Smooth muscle cell (in vitro differentiated cells): ENCODE data around the gene BMI1. TPM values are rescaled to one million over a fixed set of nuclear protein-coding genes. Genes with fewer than 3 reads are reported as not detected.

Source experiments
- DNase-seq: peaks from one replicate; lab custom pipeline; 2025; ENCODE audit not compliant: unreplicated experiment; lab: John Stamatoyannopoulos, UW
- H2AFZ ChIP-seq: fragments of 200-600 bp; sonication (generic); 2 replicates; pipeline ENCODE4 v1.6.0; 2016; ENCODE audit warnings: antibody characterized with exemption, low read depth, mild to moderate bottlenecking
- H3F3A ChIP-seq: fragments of 200-600 bp; sonication (generic); 2 replicates; pipeline ENCODE4 v1.6.0; 2017; ENCODE audit warnings: antibody characterized with exemption, low read depth
- H3K27ac ChIP-seq: fragments of 200-600 bp; sonication (generic); 2 replicates; pipeline ENCODE4 v1.5.1; 2016; ENCODE audit warnings: low read depth, mild to moderate bottlenecking
- H3K27me3 ChIP-seq: fragments of 200-600 bp; sonication (generic); 2 replicates; pipeline ENCODE4 v1.6.1; 2016; ENCODE audit warnings: low read depth, mild to moderate bottlenecking
- H3K36me3 ChIP-seq: fragments of 200-600 bp; sonication (generic); 2 replicates; pipeline ENCODE4 v1.5.1; 2016; ENCODE audit warnings: low read depth
- H3K4me1 ChIP-seq: fragments of 200-600 bp; sonication (generic); 2 replicates; pipeline ENCODE4 v1.5.1; 2016; ENCODE audit warnings: low read depth
- H3K4me2 ChIP-seq: fragments of 200-600 bp; sonication (generic); 2 replicates; pipeline ENCODE4 v1.6.0; 2016; ENCODE audit warnings: mild to moderate bottlenecking
- H3K4me3 ChIP-seq: fragments of 200-600 bp; sonication (generic); 2 replicates; pipeline ENCODE4 v1.5.1; 2016; ENCODE audit warnings: mild to moderate bottlenecking
- H3K79me2 ChIP-seq: fragments of 200-600 bp; sonication (generic); 2 replicates; pipeline ENCODE4 v1.6.0; 2016; ENCODE audit warnings: low read depth, mild to moderate bottlenecking
- H3K9ac ChIP-seq: fragments of 200-600 bp; sonication (generic); 2 replicates; pipeline ENCODE4 v1.6.0; 2016; ENCODE audit warnings: low read depth
- H3K9me3 ChIP-seq: fragments of 200-600 bp; sonication (generic); replicated peaks from 2 replicates; pipeline ENCODE4 v1.5.1; 2016; ENCODE audit warnings: low read depth
- H4K20me1 ChIP-seq: fragments of 200-600 bp; sonication (generic); 2 replicates; pipeline ENCODE4 v1.6.0; 2016; ENCODE audit warnings: low read depth
- CTCF ChIP-seq: fragments of 200-600 bp; sonication (generic); IDR thresholded peaks from 2 replicates; pipeline ENCODE4 v1.5.1; 2017; ENCODE audit warnings: borderline replicate concordance, mild to moderate bottlenecking, antibody characterized with exemption; ENCODE audit not compliant: insufficient read depth, poor library complexity, severe bottlenecking
- WGBS: methylation state at CpG from one replicate; pipeline ENCODE4 v1.1.7; 2016; ENCODE audit warnings: low lambda C conversion rate; 5-methylcytosine and 5-hydroxymethylcytosine counted together
- polyA plus RNA-seq: library from polyadenylated mRNA; unstranded; fragments of >200 nt; fragmentation: Nextera tagmentation; extraction: Ambion mirVana; gene quantifications from 2 replicates; pipeline ENCODE4 v1.2.1, GENCODE V29; 2016
- total RNA-seq: library from RNA; depleted of rRNA; stranded (reverse); fragments of >200 nt; gene quantifications from 2 replicates; pipeline ENCODE4 v1.2.3, GENCODE V29; 2014

Gene BMI1
- total and polyA plus RNA-seq, 2 experiments from 2014 or later = 11.4 to 34.5 TPM

GRCh38 chr10:22365644-22366434 lies 44.9 kb downstream of the BMI1 start:
- H3K27me3 ChIP-seq = no peaks in the 10 kb centered on the region
- WGBS = 79% methylated on average over 4 of the region's 4 CpGs
- TF ChIP-seq CTCF = no peak
- H3K36me3 ChIP-seq = no peaks in the 10 kb centered on the region
- H4K20me1 ChIP-seq = no peaks in the 10 kb centered on the region
- H2AFZ ChIP-seq = no peak overlapping the region
- H3K9me3 ChIP-seq = no peaks in the 10 kb centered on the region
- no peak overlapping the region for H3K27ac ChIP-seq
- no peak overlapping the region for H3K4me3 ChIP-seq
- H3F3A ChIP-seq = no peaks in the 10 kb centered on the region
- H3K4me2 ChIP-seq = no peak overlapping the region
- H3K79me2 ChIP-seq = no peaks in the 10 kb centered on the region
- DNase-seq = no peak
- H3K4me1 ChIP-seq = no peaks in the 10 kb centered on the region
- H3K9ac ChIP-seq = no peak overlapping the region

- H3K79me2 ChIP-seq = no peaks in the 10 kb centered on the region
- no peaks in the 10 kb centered on the region for H3K27me3 ChIP-seq
- H3K9ac ChIP-seq = no peak overlapping the region
- no peaks in the 10 kb centered on the region for H3K36me3 ChIP-seq
- H3K9me3 ChIP-seq = no peaks in the 10 kb centered on the region
- no peak overlapping the region for H3K4me2 ChIP-seq
- no peaks in the 10 kb centered on the region for H3K4me1 ChIP-seq
- DNase-seq = no peak
- H3K4me3 ChIP-seq = no peak overlapping the region
- no peaks in the 10 kb centered on the region for H4K20me1 ChIP-seq
- no peak overlapping the region for H2AFZ ChIP-seq
- no peak for TF ChIP-seq CTCF
- H3F3A ChIP-seq = no peaks in the 10 kb centered on the region
- no peak overlapping the region for H3K27ac ChIP-seq
Measured at GRCh38 chr10:22366435-22366703, 45.5 kb downstream of the BMI1 start.

GRCh38 chr10:22366771-22367170 lies 45.9 kb downstream of the BMI1 start:
- WGBS = 42% methylated on average over 2 of the region's 2 CpGs
- no peak overlapping the region for H2AFZ ChIP-seq

More at GRCh38 chr10:22366771-22367170, 45.9 kb downstream of the BMI1 start:
- Histone ChIP-seq H3K9ac (no peak overlapping the region), H3K27me3 (no peaks in the 10 kb centered on the region), H3K9me3 (no peaks in the 10 kb centered on the region), H3K4me3 (no peak overlapping the region), H3K27ac (no peak overlapping the region), H3K4me2 (no peak overlapping the region), H3K79me2 (no peaks in the 10 kb centered on the region), H3F3A (no peaks in the 10 kb centered on the region), H3K36me3 (no peaks in the 10 kb centered on the region), H4K20me1 (no peaks in the 10 kb centered on the region), H3K4me1 (no peaks in the 10 kb centered on the region)
- no peak for TF ChIP-seq CTCF
- no peak for DNase-seq
